Adrenal gland (tissue), 12 donors: ENCODE measurements around the gene CA5B. TPM values are rescaled to one million over a fixed set of nuclear protein-coding genes. Genes with fewer than 3 reads are reported as not detected.
A peak's percentile ranks its signal among the peaks of the same experiment; 100 is the strongest.

ENCODE experiments used
- DNase-seq, 7 donors: peaks; one replicate each; pipeline ENCODE4 v3.0.0-alpha.2; 2019 to 2020
- H3K27ac ChIP-seq, 5 donors: fragments of 200-600 bp; sonication (generic) in 4 of 5; 1 replicate in 3 of 5; 2 replicates in 2 of 5; pipeline versions ENCODE4 v1.5.1 to v1.8.0; 2016 to 2020; ENCODE audit warnings: mild to moderate bottlenecking in 1 of 5
- H3K27me3 ChIP-seq: fragments of 200-600 bp; 2 replicates; pipeline ENCODE4 v1.8.0; 2021
- H3K36me3 ChIP-seq, 2 donors: fragments of 200-600 bp; replicated peaks in 1 of 2; 1 replicate in 1 of 2; 2 replicates in 1 of 2; pipeline versions ENCODE4 v1.5.1 to v1.8.0; 2018 to 2022
- H3K4me1 ChIP-seq, 2 donors: fragments of 200-600 bp; replicated peaks in 1 of 2; 1 replicate in 1 of 2; 2 replicates in 1 of 2; pipeline versions ENCODE4 v1.5.1 to v1.8.0; 2018 to 2021
- H3K4me3 ChIP-seq, 4 donors: fragments of 200-600 bp; sonication (generic) in 3 of 4; one replicate each; pipeline ENCODE4 v1.5.1; 2016 to 2018
- H3K9me3 ChIP-seq, 3 donors: fragments of 200-600 bp; sonication (generic) in 1 of 3; replicated peaks in 1 of 3; 1 replicate in 2 of 3; 2 replicates in 1 of 3; pipeline versions ENCODE4 v1.5.1 to v1.8.0; 2016 to 2021
- POLR2A ChIP-seq, 2 donors: fragments of 450-650 bp; IDR thresholded peaks; one replicate each; pipeline ENCODE4 v1.6.1; 2017; ENCODE audit warnings: antibody characterized with exemption in 2 of 2, mild to moderate bottlenecking in 2 of 2, moderate library complexity in 1 of 2
- WGBS, 4 donors: extraction: QIAGEN DNeasy Blood & Tissue Kit in 2 of 4; methylation state at CpG; one replicate each; pipeline versions ENCODE4 v1.1.5 to v1.1.7; 2013 to 2017; 5-methylcytosine and 5-hydroxymethylcytosine counted together
- intact Hi-C, 2 donors: fragments of 100-400 bp; cut with DNase I; formaldehyde crosslinking; loops; one replicate each; pipeline versions ENCODE4 v1.14.1 to v1.15.0; 2022 to 2023
- polyA plus RNA-seq, 3 donors: library from polyadenylated mRNA; stranded (reverse); fragments of 200-250 nt in 2 of 3; fragments of 350-450 nt in 1 of 3; fragmentation: Illumina TruSeq in 1 of 3; extraction: RNeasy Lipid Tissue Mini Kit (QIAGEN cat#74804) in 1 of 3; gene quantifications; one replicate each; pipeline ENCODE4 v1.2.3, GENCODE V29; 2013 to 2014
- total RNA-seq, 9 donors: library from RNA; depleted of rRNA in 4 of 9; stranded (reverse); fragments of >200 nt in 4 of 9; fragments of 120-200 nt in 1 of 9; fragmentation: NEBNext Ultra II Directional in 1 of 9; extraction: Animal tissue kit (Norgen Biotek cat#: 25700) in 1 of 9; gene quantifications; one replicate each; pipeline versions ENCODE4 v1.1.0 to v1.2.4, GENCODE V29; 2013 to 2023
- TF ChIP-seq, protein P1 (sequence below), 6 experiments: fragments of 450-650 bp in 4 of 6; fragments of 200-600 bp in 2 of 6; sonication (generic) in 1 of 6; IDR thresholded peaks; 1 replicate in 5 of 6; 2 replicates in 1 of 6; pipeline versions ENCODE4 v1.5.1 to v1.8.0; 2016 to 2021; ENCODE audit warnings: antibody characterized with exemption in 6 of 6, mild to moderate bottlenecking in 2 of 6, moderate library complexity in 1 of 6
- donor health status: healthy with polysubstance abuse.
- donor health status: Bipolar disorder and iron deficiency.
- donor health status: DM: yes; HTN: yes; CAD: no.
- donor health status: DM: no; HTN: no; CAD: no.
- donor health status: DM: no; HTN: no; CAD: no.
- donor health status: DM: yes; HTN: yes; CAD: no.

Gene CA5B
- total and polyA plus RNA-seq, 12 donors = 2.5 to 21.6 (median 7.8) TPM

GRCh38 chrX:15814771-15815365 is 76.8 kb downstream of the CA5B start:
- Histone ChIP-seq H3K36me3 (peaks cover 0 to 47% of the 10 kb centered on the region in 2 donors), H3K4me1 (no peaks in the 10 kb centered on the region), H3K27ac (no peak overlapping the region), H3K27me3 (no peaks in the 10 kb centered on the region), H3K9me3 (no peaks in the 10 kb centered on the region), H3K4me3 (no peak overlapping the region)
- DNase-seq = no peak
- intact Hi-C loops = no loop called here
- WGBS, 4 donors = 87 to 90% (median 89%) methylated on average over 6 of the region's 6 CpGs
- TF ChIP-seq POLR2A (IDR thresholded peaks at IDR 0.05) = no peak
- TF ChIP-seq, protein P1, sequence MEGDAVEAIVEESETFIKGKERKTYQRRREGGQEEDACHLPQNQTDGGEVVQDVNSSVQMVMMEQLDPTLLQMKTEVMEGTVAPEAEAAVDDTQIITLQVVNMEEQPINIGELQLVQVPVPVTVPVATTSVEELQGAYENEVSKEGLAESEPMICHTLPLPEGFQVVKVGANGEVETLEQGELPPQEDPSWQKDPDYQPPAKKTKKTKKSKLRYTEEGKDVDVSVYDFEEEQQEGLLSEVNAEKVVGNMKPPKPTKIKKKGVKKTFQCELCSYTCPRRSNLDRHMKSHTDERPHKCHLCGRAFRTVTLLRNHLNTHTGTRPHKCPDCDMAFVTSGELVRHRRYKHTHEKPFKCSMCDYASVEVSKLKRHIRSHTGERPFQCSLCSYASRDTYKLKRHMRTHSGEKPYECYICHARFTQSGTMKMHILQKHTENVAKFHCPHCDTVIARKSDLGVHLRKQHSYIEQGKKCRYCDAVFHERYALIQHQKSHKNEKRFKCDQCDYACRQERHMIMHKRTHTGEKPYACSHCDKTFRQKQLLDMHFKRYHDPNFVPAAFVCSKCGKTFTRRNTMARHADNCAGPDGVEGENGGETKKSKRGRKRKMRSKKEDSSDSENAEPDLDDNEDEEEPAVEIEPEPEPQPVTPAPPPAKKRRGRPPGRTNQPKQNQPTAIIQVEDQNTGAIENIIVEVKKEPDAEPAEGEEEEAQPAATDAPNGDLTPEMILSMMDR (IDR thresholded peaks at IDR 0.05) = no peak

GRCh38 chrX:15815779-15816437 is 77.8 kb downstream of the CA5B start:
- Histone ChIP-seq H3K27ac (no peak overlapping the region), H3K36me3 (peaks cover 0 to 49% of the 10 kb centered on the region in 2 donors), H3K27me3 (no peaks in the 10 kb centered on the region), H3K4me3 (no peak overlapping the region), H3K9me3 (no peaks in the 10 kb centered on the region), H3K4me1 (no peaks in the 10 kb centered on the region)
- peak in 1 of 7 donors; percentile 7 for DNase-seq
- TF ChIP-seq, protein P1 (IDR thresholded peaks at IDR 0.05) = peak in 4 of 6 experiments; percentile 20 to 30 (median 24)
- TF ChIP-seq POLR2A (IDR thresholded peaks at IDR 0.05) = no peak
- intact Hi-C loops = no loop called here
- WGBS, 4 donors = 68 to 84% (median 76%) methylated on average over 9 to 10 of the region's 10 CpGs

DNA sequence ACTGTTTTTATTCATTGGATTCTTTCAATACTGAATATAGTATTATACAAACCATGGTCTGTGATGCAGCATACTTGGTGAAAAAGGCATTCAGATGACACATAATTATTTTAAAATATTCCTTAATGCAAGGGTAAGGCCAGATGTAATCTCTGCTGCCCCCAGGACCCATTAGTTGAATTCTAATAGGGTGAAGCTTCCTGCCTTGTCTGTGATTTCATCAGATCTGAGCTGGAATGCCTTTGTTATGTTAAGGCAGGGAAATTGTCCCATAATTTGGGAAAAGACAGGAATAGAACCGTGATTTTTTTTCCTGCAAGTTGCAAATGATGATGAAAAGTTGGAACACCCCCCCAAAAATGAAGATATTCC is 78.4 kb downstream of the CA5B start:
- H3K4me3 ChIP-seq = no peak overlapping the region
- peaks cover 0 to 47% of the 10 kb centered on the region in 2 donors for H3K36me3 ChIP-seq
- H3K27ac ChIP-seq = no peak overlapping the region
- H3K27me3 ChIP-seq = no peaks in the 10 kb centered on the region
- no peaks in the 10 kb centered on the region for H3K9me3 ChIP-seq
- intact Hi-C loops = no loop called here
- TF ChIP-seq, protein P1 (IDR thresholded peaks at IDR 0.05) = no peak
- TF ChIP-seq POLR2A (IDR thresholded peaks at IDR 0.05) = no peak
- 67 to 86% (median 74%) methylated on average over 1 of the region's 1 CpG for WGBS, 4 donors
- no peak for DNase-seq
- no peaks in the 10 kb centered on the region for H3K4me1 ChIP-seq

DNA sequence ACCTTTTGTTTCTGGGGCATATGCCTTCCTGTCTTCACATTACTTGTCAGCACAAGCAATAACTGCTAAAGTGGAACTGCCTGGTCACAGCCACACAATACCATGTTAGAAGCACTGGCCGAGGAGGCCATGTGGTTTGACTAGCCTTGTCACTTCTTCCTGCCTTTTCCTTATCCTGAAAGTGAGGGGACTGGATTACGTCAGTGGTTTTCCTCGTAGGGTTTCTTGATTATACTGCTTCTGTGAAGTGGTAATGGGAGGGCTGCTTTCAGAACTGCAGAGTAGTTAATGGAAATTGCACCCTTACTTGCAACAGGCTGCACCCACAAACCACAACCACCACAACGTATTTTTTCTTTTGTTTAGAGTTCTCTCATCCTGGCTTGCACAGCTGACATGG is 78.8 kb downstream of the CA5B start:
- H3K36me3 ChIP-seq = peaks cover 0 to 45% of the 10 kb centered on the region in 2 donors
- H3K27ac ChIP-seq = no peak overlapping the region
- no peak for TF ChIP-seq POLR2A (IDR thresholded peaks at IDR 0.05)
- TF ChIP-seq, protein P1 (IDR thresholded peaks at IDR 0.05) = no peak
- H3K9me3 ChIP-seq = no peaks in the 10 kb centered on the region
- intact Hi-C loops = no loop called here
- no peaks in the 10 kb centered on the region for H3K4me1 ChIP-seq
- no peak overlapping the region for H3K4me3 ChIP-seq
- DNase-seq = no peak
- no peaks in the 10 kb centered on the region for H3K27me3 ChIP-seq
- WGBS, 4 donors = 59 to 82% (median 65%) methylated on average over 4 of the region's 4 CpGs
